ENCODE data around the gene OPCML. TPM values are rescaled to one million over a fixed set of nuclear protein-coding genes. Genes with fewer than 3 reads are reported as not detected.

The OPCML gene
- total RNA-seq, 1 donor from 2014 or later: 4.1 TPM

DNA sequence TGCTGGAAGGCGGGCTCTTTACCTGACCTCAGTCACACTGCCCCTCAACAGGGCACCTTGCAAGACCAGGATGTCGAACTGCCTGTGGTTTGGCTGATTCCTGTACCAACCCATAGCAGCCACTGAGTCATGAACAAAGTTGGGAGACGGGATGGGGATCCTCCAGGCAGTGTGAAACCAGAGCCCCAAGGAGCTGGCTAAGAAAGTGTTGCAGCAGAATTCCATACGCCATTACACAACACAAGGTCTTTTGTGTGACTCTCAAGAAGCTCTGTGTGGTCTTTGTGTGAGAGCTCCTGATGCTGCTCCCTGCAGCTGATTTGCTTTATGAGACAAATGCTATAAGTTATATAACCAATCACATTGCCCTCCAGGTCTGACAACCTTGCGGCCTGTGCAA is 617.7 kb downstream of the OPCML start:
- Mint-ChIP-seq H3K27me3 (ENCODE audit: unreplicated experiment) (no peaks in the 10 kb centered on the region), H3K9me3 (ENCODE audit: unreplicated experiment) (no peaks in the 10 kb centered on the region), H3K4me3 (ENCODE audit: unreplicated experiment) (no peak overlapping the region), H3K4me1 (ENCODE audit: unreplicated experiment) (no peaks in the 10 kb centered on the region), H3K27ac (ENCODE audit: unreplicated experiment) (no peak overlapping the region), H3K36me3 (ENCODE audit: low read depth, unreplicated experiment) (no peaks in the 10 kb centered on the region)
- DNase-seq (ENCODE audit: low spot score): no peak
- TF ChIP-seq, protein P1, sequence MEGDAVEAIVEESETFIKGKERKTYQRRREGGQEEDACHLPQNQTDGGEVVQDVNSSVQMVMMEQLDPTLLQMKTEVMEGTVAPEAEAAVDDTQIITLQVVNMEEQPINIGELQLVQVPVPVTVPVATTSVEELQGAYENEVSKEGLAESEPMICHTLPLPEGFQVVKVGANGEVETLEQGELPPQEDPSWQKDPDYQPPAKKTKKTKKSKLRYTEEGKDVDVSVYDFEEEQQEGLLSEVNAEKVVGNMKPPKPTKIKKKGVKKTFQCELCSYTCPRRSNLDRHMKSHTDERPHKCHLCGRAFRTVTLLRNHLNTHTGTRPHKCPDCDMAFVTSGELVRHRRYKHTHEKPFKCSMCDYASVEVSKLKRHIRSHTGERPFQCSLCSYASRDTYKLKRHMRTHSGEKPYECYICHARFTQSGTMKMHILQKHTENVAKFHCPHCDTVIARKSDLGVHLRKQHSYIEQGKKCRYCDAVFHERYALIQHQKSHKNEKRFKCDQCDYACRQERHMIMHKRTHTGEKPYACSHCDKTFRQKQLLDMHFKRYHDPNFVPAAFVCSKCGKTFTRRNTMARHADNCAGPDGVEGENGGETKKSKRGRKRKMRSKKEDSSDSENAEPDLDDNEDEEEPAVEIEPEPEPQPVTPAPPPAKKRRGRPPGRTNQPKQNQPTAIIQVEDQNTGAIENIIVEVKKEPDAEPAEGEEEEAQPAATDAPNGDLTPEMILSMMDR (IDR thresholded peaks at IDR 0.05; ENCODE audit: unreplicated experiment): no peak

DNA sequence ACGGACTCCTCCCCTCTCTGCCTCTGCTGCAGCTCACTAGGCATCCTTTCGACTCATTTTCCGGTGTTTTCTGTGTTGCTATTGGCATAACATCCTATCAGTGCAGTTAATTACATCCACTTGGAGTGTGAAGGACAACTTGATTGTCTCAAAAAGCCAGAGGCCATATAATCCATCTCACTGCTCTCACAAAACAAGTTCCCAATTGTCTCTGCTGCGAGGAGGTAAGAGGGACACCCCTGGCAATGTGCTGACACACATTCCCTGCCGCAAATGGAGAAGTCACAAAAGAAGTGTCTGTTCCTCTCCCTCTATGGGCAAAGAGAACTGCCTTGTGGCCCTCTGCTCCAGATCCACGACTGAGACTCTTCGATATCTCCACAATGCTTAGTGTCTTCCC is 618.4 kb downstream of the OPCML start:
- no peaks in the 10 kb centered on the region for H3K9me3 Mint-ChIP-seq (ENCODE audit: unreplicated experiment)
- TF ChIP-seq, protein P1 (IDR thresholded peaks at IDR 0.05; ENCODE audit: unreplicated experiment): no peak

DNA sequence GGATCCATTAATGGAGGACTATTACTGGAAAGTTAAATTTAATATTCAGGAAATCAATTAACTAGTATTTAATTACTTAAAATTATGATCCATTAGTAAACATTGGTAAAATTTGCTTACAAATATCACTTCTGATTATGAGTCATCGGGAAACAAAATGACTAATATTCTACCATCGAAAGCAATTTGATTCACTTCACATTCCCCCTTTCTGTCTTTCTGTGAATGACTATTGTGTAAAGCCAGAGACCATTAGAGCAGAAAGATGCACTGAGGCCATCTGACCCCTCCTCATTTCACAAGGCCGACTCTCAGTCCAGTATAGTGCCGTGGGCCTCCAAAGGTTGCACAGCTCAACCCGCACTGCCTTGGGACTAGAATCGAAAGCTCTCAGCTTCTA is 619.0 kb downstream of the OPCML start:
- Mint-ChIP-seq H3K4me3 (ENCODE audit: unreplicated experiment) (no peak overlapping the region), H3K9me3 (ENCODE audit: unreplicated experiment) (no peaks in the 10 kb centered on the region), H3K4me1 (ENCODE audit: unreplicated experiment) (no peaks in the 10 kb centered on the region), H3K27me3 (ENCODE audit: unreplicated experiment) (no peaks in the 10 kb centered on the region), H3K36me3 (ENCODE audit: low read depth, unreplicated experiment) (no peaks in the 10 kb centered on the region), H3K27ac (ENCODE audit: unreplicated experiment) (no peak overlapping the region)
- no peak for DNase-seq (ENCODE audit: low spot score)
- TF ChIP-seq, protein P1 (IDR thresholded peaks at IDR 0.05; ENCODE audit: unreplicated experiment): no peak

More for the DNA sequence above, 618.4 kb downstream of the OPCML start:
- Mint-ChIP-seq H3K4me3 (ENCODE audit: unreplicated experiment) (no peak overlapping the region), H3K27ac (ENCODE audit: unreplicated experiment) (no peak overlapping the region), H3K36me3 (ENCODE audit: low read depth, unreplicated experiment) (no peaks in the 10 kb centered on the region), H3K27me3 (ENCODE audit: unreplicated experiment) (no peaks in the 10 kb centered on the region), H3K4me1 (ENCODE audit: unreplicated experiment) (no peaks in the 10 kb centered on the region)
- no peak for DNase-seq (ENCODE audit: low spot score)

DNA sequence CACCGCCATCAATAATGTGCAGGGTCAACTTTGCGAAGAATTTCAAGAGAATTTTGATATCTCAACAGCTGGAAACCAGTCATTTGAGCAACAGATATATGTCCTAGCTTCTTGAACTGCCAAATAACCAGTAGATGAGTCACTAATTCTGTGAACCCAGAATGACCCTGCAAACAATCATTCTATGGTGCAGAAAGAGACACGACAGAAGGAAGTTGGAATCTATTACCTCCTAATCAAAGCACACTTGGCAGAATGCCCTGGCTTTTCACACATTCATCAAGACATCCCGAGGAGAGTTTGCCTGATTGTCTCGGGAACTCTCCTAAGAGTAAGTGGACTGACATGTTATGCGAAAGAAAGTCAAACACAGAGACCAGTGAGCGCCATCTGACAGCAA is 621.1 kb downstream of the OPCML start:
- Mint-ChIP-seq H3K27ac (ENCODE audit: unreplicated experiment) (no peak overlapping the region), H3K36me3 (ENCODE audit: low read depth, unreplicated experiment) (no peaks in the 10 kb centered on the region), H3K9me3 (ENCODE audit: unreplicated experiment) (no peaks in the 10 kb centered on the region), H3K27me3 (ENCODE audit: unreplicated experiment) (no peaks in the 10 kb centered on the region), H3K4me3 (ENCODE audit: unreplicated experiment) (no peak overlapping the region), H3K4me1 (ENCODE audit: unreplicated experiment) (peaks cover 9% of the 10 kb centered on the region)
- DNase-seq (ENCODE audit: low spot score): no peak
- TF ChIP-seq, protein P1 (IDR thresholded peaks at IDR 0.05; ENCODE audit: unreplicated experiment): no peak

DNA sequence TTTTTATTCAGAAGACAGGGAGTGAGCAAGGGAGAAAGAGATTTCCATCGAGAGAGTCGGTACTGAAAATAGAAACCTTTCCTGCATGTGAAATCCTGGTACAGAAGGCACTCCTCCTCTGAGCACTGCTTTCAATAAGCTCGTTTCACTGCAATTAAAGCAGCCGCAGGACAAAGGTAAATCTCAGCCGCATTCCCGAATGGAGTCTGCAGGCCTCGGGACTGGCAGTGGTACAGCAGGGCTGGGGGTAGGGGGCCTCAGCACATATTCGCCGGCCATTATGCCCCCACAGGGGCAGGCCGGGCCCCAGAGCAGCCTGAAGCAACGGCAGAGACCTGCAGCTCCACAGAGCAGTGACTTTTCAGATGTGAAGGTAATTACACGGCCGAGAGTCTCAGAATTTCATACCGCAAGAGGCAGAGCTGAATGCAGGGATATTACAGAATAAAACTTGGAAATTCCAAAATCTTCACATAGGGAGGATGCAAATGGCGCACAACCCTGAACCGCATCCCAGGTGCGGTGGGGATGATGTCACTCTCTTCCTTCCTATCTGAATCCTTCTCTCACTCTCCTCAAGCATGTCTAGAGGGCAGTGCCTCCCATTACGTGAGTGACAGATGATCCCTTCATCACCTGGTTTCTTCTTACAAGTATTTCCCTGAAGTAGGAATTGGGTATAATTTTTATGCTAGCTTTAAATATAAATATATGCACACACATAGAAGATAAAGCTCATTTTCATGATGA is 622.1 kb downstream of the OPCML start:
- DNase-seq (ENCODE audit: low spot score): no peak
- Mint-ChIP-seq H3K27me3 (ENCODE audit: unreplicated experiment) (no peaks in the 10 kb centered on the region), H3K36me3 (ENCODE audit: low read depth, unreplicated experiment) (no peaks in the 10 kb centered on the region), H3K4me3 (ENCODE audit: unreplicated experiment) (no peak overlapping the region), H3K9me3 (ENCODE audit: unreplicated experiment) (no peaks in the 10 kb centered on the region), H3K27ac (ENCODE audit: unreplicated experiment) (no peak overlapping the region), H3K4me1 (ENCODE audit: unreplicated experiment) (peaks cover 9% of the 10 kb centered on the region)
- TF ChIP-seq, protein P1 (IDR thresholded peaks at IDR 0.05; ENCODE audit: unreplicated experiment): no peak
